Cardiac muscle cell (in vitro differentiated cells and primary cell): ENCODE data around the gene ABHD2. TPM values are rescaled to one million over a fixed set of nuclear protein-coding genes. Genes with fewer than 3 reads are reported as not detected.
"Not testable (repeated sequence)": the region's sequence is repeated elsewhere in the genome, so short reads cannot be mapped to it uniquely, and the experiment has no call there.

ENCODE experiments used
- DNase-seq, 2 donors: peaks; one replicate each; pipeline versions ENCODE4 v3.0.0 to v3.0.0-alpha.2; 2010 to 2017; ENCODE audit warnings: low read depth in 1 of 2, low spot score in 1 of 2
- H3K27ac ChIP-seq: fragments of 200-600 bp; sonication (generic); 2 replicates; pipeline ENCODE4 v1.5.1; 2016
- H3K27me3 ChIP-seq: fragments of 200-600 bp; sonication (generic); 2 replicates; pipeline ENCODE4 v1.6.0; 2016; ENCODE audit warnings: control low read depth
- H3K36me3 ChIP-seq: fragments of 200-600 bp; sonication (generic); 2 replicates; pipeline ENCODE4 v1.5.1; 2016; ENCODE audit warnings: control low read depth
- H3K4me1 ChIP-seq: fragments of 200-600 bp; sonication (generic); 2 replicates; pipeline ENCODE4 v1.8.1; 2017; ENCODE audit warnings: low read depth, mild to moderate bottlenecking, mixed run types
- H3K4me3 ChIP-seq: fragments of 200-600 bp; sonication (generic); 2 replicates; pipeline ENCODE4 v1.5.1; 2016; ENCODE audit warnings: mild to moderate bottlenecking
- H3K9me3 ChIP-seq: fragments of 200-600 bp; sonication (generic); 2 replicates; pipeline ENCODE4 v1.5.1; 2017; ENCODE audit warnings: low read depth, mild to moderate bottlenecking, control low read depth
- polyA plus RNA-seq: library from polyadenylated mRNA; unstranded; fragments of >200 nt; fragmentation: Nextera tagmentation; extraction: Ambion mirVana; gene quantifications from 2 replicates; pipeline ENCODE4 v1.2.1, GENCODE V29; 2016
- total RNA-seq: library from RNA; depleted of rRNA; stranded (reverse); fragments of >200 nt; gene quantifications from 2 replicates; pipeline ENCODE4 v1.2.3, GENCODE V29; 2016
- TF ChIP-seq, protein P1 (sequence below): IDR thresholded peaks from 2 replicates; pipeline ENCODE4 v1.5.1; 2012; ENCODE audit warnings: low read depth, mild to moderate bottlenecking, low read length

The ABHD2 gene
- total and polyA plus RNA-seq, 2 experiments from 2014 or later: 28.4 to 43.0 TPM

- Histone ChIP-seq H3K36me3 (no peaks in the 10 kb centered on the region), H3K4me3 (no peak overlapping the region), H3K4me1 (peaks cover 9% of the 10 kb centered on the region), H3K27ac (no peak overlapping the region), H3K9me3 (no peaks in the 10 kb centered on the region), H3K27me3 (no peaks in the 10 kb centered on the region)
- DNase-seq: no peak
- TF ChIP-seq, protein P1, sequence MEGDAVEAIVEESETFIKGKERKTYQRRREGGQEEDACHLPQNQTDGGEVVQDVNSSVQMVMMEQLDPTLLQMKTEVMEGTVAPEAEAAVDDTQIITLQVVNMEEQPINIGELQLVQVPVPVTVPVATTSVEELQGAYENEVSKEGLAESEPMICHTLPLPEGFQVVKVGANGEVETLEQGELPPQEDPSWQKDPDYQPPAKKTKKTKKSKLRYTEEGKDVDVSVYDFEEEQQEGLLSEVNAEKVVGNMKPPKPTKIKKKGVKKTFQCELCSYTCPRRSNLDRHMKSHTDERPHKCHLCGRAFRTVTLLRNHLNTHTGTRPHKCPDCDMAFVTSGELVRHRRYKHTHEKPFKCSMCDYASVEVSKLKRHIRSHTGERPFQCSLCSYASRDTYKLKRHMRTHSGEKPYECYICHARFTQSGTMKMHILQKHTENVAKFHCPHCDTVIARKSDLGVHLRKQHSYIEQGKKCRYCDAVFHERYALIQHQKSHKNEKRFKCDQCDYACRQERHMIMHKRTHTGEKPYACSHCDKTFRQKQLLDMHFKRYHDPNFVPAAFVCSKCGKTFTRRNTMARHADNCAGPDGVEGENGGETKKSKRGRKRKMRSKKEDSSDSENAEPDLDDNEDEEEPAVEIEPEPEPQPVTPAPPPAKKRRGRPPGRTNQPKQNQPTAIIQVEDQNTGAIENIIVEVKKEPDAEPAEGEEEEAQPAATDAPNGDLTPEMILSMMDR: no peak
These were observed 41.5 kb downstream of the ABHD2 start for GRCh38 chr15:89129816-89130134.

- TF ChIP-seq, protein P1: no peak
- Histone ChIP-seq H3K27ac (no peak overlapping the region), H3K4me3 (no peak overlapping the region), H3K9me3 (no peaks in the 10 kb centered on the region), H3K27me3 (no peaks in the 10 kb centered on the region), H3K4me1 (peaks cover 9% of the 10 kb centered on the region), H3K36me3 (no peaks in the 10 kb centered on the region)
- DNase-seq: no peak
These were observed 41.9 kb downstream of the ABHD2 start for GRCh38 chr15:89130201-89130600.

GRCh38 chr15:89131731-89132130 lies 43.5 kb downstream of the ABHD2 start:
- Histone ChIP-seq H3K36me3 (no peaks in the 10 kb centered on the region), H3K4me3 (no peak overlapping the region), H3K9me3 (no peaks in the 10 kb centered on the region), H3K4me1 (peaks cover 9% of the 10 kb centered on the region), H3K27me3 (no peaks in the 10 kb centered on the region), H3K27ac (no peak overlapping the region)
- no peak for DNase-seq
- TF ChIP-seq, protein P1: no peak

GRCh38 chr15:89132611-89133507 lies 44.6 kb downstream of the ABHD2 start:
- no peaks in the 10 kb centered on the region for H3K36me3 ChIP-seq

DNA sequence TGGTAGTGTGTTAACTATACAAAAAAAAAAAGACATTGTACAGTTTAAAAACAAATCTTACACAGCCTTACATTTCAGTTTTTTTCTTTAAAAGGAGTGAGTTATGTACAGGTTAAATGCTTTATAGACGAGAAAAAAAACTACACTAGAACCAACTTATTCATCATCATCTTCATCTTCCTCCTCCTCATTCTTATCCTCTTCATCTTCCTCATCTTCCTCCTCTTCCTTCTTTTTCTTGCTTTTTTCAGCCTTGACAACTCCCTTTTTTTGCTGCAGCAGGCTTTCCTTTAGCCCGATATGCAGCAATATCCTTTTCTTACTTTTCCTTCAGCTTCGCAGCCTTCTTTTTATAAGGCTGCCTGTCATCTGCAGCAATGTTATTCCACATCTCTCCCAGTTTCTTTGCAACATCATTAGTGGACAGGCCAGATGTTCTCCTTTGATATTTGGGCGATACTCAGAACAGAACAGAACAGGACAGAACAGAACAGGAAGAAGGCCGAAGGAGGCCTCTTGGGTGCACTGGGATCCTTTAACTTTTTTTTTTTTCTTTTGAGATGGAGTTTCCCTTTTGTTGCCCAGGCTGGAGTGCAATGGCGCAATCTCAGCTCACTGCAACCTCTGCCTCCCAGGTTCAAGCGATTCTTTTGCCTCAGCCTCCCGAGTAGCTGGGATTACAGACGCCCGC lies 47.3 kb downstream of the ABHD2 start:
- not testable (repeated sequence) for H3K27me3 ChIP-seq, DNase-seq, H3K4me1 ChIP-seq, H3K4me3 ChIP-seq, H3K9me3 ChIP-seq, H3K27ac ChIP-seq, H3K36me3 ChIP-seq

More at GRCh38 chr15:89132611-89133507, 44.6 kb downstream of the ABHD2 start:
- TF ChIP-seq, protein P1: no peak
- DNase-seq: peak in 1 of 2 donors; percentile 68
- peaks cover 9% of the 10 kb centered on the region for H3K4me1 ChIP-seq
- no peaks in the 10 kb centered on the region for H3K9me3 ChIP-seq
- peak overlapping the region; percentile 16 for H3K27ac ChIP-seq
- no peak overlapping the region for H3K4me3 ChIP-seq
- no peaks in the 10 kb centered on the region for H3K27me3 ChIP-seq
